SK-N-DZ (cell line): ENCODE results near the gene ASB2.

Experiments
- DNase-seq: peaks from one replicate; pipeline ENCODE4 v3.0.0-alpha.2; 2015; ENCODE audit warnings: low spot score

The ASB2 gene

DNA sequence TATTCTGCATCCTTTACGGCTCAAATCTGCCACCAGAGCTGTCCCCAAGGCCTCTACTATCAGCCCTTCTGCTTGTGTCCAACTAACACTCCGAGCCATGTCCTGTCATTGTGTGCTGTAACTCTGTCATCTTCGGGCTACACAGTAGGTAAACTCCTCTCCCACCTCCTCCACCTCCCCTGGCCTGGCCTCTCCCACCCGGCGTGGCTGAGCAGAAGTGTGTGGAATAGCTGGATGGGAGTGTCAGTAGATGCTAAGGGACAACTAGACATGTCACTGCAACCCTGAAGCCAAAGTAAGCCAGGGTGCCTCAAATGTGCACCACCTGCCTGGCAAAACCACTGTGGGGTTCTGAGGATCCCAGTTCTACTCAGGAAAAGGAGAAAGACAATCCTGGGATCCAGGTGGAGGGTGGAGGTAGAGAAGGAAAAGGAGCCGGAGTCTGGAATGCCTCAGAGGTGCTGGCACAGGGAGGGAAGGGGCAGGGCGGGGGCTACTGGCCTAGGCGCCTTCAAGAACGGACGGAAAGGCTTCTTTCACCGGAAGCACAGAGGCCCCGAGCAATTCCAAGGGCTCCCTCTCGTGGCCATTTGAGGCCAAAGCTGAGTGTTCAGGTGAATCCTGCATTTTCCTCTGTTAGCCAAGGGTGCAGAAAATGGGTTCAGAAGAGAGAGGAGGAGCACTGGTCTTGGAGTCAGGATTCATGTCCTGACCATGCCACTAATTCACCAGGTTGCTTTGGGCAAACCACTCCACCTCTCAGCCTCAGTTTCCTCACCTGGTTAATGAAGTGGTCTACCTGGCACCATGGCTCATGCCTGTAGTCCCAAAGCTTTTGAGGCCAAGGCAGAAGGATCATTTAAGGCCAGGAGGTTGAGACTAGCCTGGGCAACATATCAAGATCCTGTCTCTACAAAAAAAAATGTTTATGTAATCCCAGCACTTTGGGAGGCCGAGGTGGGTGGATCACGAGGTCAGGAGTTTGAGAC is 69.7 kb downstream of the ASB2 start:
- peak; percentile 63 for DNase-seq

DNA sequence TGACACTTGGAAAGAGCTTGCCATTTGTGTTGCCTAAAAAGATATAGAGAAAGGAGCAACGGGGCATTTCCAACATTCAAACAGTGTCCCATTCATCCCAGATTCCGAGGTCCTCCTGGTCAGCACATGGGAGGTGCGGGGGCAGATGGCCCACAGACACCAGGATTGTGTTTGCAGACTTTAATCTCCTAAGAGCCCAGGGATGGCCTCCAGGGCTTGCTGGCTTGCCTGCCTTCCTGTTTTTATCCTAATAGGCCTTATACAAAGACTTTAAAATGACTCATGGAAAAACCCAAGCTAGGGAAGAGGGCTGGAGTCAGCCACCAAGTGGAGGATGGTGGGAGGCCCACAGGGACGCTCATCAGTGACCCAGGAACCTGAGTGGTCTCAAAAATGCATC is 70.7 kb downstream of the ASB2 start:
- no peak for DNase-seq

DNA sequence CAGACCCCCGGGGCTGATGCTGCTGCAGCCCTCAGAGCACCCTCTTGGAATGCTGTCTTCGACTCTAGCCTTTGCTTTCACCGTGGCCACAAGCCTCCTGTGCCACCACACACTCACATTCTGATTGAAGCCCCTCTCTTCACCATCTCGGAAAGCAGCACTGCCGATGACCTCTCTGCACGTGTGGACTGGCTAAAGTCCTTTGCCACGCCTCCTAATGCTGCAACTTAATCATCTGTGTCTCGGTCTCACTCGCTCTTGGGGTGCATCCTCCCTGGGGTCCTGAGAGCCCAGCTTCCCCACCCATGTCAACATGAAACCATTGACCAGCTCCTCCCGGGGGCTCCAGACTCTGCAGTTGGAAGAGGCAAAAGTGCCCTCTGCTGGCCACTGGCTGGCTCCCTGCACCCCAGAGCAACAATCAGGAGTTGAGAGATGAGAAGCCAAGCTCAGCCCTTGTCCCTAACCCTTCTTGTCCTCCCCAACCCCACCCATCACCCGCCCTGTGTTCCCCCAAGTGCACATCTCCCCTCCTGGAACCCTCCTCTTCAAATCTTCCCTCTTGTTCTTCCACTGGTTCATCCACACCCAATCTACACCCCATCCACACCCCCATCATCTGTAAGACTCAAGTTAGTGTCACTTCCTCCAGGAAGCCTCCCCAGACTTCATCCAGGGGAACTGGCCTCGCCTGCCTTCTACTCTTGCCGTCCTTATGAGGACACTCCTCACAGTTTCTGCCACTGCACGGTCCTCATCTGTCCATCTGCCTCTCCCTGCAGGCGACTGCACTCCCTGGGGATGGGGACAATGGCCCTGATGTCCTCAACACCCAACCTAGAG is 72.8 kb downstream of the ASB2 start:
- peak; percentile 47 for DNase-seq

DNA sequence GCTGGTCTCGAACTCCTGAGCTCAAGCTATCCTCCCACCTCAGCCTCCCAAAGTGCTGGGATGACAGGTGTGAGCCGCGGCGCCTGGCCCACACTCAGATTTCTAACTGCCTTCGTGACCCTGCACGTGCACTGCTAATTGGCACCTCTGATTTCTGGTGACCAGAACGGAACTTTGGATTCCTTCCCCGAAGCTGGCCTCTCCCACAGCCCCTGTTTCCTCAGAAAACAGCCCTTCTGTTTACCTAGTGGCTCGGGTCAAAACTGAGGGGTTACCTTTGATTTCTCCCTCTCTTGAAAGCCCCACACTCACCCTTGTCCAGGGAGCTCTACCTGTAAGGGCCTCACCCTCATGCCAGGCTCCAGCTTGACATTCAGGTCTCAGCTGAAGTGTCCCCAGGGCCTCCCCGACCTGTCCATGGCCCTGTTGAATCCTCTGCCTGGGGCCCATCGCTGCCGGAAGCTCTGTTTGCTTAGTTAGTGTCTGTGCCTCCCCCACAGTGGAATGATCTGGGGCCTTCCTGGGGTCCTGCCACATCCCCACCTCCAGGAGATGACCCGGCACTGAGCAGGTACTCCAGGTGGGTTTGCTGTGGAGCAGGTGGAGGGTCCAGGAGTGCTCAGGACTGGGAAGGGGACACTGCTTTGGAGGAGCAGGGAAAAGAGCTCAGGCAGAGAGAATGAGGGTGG is 73.6 kb downstream of the ASB2 start:
- no peak for DNase-seq

DNA sequence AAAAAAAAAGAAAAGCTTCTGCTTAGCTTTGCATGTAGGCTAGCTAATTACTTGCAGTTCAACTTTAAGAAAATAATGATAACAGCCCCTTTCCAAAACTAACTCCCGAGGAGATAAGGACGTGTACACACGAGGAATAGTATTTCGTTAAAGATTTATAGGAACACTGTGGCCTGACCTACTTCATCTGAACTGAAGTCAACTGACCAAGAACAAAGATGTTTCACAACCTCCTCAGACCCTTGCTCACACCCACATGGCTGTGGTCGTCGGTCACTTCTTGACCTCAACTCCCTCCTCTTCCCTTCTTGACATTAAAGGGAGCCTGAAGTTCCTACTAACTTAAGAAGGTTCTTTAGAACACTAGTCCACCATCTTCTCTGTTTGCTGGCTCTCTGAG is 74.6 kb downstream of the ASB2 start:
- DNase-seq: no peak

DNA sequence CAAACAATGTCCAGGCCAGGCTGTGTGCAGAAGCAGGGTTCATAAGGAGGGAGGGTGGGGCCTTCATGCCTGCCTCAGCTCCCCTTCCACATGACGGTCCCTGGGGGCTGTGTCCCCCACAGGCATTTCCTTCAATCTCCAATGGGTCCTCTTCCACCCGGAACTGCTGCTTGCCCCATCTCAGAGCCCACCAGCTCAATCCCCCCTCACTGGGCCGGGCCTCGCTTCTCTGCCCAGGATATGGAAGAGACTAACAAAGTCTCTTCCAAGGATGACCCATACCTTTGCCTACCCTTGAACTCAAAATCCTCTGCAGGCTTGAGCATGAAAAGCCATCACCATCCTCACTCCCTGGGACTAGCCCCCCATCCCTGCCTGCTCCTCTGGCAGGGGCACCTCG is 77.6 kb downstream of the ASB2 start:
- no peak for DNase-seq

DNA sequence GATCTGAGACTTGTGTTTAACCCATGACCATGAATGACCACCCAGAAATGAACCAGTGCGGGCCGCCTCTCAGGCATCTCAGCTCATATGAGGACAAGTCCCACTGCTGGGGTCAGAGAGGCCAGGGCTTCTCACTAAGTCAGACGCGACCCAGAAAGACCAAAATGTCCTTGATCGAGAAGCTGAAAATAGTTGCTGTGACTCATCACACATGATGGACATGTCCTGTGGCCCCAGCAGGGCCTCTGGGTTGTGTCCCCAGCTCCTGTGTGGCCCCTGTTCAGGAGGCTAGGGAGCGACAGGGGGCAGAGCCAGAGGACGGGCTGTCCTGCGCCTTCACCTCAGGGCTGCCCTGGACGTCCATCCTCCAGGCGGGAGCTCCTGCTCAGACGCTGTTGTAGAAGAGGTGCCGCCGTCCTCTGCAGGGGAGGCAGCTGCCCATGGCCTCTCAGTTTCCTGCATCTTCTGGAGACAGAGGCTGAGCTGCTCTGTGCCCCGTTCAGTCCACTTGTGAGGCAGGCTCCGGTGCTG is 78.2 kb downstream of the ASB2 start:
- DNase-seq: no peak

DNA sequence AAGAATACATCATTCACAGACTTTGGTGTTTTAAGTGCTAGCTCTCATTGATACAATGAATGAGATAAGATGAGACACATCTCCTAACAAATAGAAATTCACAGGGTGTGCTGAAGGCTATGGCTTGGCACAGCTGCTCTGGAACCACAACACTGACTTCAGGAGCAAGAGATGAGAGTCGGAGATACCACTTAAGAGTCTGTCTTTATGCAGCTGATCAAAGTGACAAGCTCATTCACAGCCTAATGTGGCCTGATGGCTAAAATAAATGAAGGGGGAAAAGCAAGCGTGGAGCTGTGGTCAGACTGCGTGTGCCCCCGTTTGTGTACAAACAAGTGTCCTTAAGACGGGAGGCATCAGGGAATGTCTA is 78.9 kb downstream of the ASB2 start:
- peak; percentile 33 for DNase-seq

DNA sequence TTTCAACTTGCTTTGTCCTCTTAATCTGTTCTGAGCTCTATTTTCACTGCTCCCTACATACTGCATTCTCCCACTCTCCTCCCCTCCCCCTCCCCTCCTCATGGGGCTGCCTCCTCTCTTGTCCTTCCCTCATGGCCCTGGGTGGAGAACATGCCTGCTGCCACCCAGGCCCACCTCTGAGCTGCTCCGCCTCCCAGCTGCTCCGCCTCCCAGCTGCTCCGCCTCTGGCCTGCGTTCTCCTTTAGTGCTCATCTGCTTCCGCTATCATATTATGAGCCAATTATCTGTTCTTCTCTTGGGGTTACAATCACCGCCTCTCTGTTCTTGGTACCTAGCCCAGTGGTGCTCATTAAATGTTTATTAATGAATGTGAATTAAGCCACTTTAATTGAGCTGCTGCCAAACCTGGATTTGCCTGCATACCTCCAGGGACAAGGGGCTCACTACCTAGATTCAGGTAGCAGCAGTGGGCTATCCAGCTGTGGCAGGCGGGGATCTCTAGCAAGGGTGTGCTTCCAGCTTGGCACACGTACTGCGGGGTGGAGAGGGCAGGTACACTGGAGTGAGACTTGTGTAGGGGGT is 81.3 kb downstream of the ASB2 start:
- DNase-seq: peak; percentile 54

DNA sequence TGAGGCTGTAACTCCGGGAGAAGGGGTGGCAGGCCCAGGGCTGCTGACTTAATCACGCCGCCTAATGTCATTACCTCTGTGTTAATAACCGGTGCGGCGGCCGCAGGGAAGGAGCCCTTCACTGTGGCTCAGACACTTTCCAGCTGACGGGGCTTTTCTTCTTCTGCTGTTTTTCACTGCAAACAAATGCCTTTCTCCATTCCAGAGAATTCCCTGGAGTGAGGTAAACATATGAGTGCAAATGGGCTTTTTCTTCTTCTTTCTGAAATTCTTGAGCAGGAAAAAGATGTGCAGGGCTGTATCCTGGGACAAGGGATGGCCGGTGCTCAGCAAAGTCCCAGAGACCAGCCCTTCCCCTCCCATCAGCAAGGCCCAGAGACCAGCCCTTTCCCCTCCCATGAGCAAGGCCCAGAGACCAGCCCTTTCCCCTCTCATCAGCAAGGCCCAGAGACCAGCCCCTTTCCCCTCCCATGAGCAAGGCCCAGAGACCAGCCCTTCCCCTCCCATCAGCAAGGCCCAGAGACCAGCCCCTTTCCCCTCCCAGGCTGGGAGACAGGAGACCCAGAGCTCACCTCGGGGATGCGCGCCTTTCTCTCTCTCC is 82.6 kb downstream of the ASB2 start:
- DNase-seq: peak; percentile 77

DNA sequence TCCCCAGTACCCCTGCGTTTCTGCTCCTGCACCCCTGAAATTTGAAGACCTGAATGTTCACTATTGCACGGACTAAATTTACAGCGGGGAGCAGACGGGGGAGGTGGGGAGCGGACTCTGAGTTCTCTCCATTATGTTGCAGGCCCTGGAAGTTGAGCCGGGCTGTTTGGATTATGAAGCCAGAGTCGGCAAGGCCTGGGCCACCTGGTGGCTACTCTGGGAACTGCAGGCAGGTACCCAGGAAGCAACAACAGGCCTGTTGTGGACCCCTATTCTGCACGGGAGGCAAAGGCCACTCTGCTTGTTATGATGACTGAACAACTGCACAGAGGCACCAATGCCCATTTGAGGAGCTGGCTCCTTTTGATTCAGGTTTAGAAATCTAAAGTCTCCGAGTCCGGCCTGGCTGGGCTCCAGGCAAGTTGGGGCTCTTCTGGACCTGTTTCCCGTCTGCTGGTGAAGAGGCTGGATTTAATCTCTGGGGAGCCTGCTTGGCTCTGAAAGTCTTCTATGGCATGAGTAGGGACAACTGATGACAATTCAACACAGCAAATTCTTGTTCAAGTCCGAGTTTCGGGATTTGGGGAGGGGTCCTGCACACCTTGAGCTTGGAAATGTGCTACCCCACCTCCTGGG is 83.3 kb downstream of the ASB2 start:
- DNase-seq: peak; percentile 70

DNA sequence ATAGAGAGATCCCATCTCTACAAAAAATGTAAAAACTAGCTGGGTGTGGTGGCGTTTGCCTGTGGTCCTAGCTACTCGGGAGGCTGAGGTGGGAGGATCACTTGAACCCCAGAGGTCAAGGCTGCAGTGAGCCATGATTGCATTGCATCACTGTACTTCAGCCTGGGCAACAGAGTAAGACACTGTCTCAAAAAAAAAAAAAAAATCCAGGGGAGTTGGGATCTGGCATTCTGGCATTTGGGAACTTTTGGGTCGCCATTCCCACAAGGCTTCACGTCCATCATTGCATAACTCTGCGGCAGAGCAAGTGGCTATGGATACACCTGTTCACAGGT is 83.9 kb downstream of the ASB2 start:
- no peak for DNase-seq

DNA sequence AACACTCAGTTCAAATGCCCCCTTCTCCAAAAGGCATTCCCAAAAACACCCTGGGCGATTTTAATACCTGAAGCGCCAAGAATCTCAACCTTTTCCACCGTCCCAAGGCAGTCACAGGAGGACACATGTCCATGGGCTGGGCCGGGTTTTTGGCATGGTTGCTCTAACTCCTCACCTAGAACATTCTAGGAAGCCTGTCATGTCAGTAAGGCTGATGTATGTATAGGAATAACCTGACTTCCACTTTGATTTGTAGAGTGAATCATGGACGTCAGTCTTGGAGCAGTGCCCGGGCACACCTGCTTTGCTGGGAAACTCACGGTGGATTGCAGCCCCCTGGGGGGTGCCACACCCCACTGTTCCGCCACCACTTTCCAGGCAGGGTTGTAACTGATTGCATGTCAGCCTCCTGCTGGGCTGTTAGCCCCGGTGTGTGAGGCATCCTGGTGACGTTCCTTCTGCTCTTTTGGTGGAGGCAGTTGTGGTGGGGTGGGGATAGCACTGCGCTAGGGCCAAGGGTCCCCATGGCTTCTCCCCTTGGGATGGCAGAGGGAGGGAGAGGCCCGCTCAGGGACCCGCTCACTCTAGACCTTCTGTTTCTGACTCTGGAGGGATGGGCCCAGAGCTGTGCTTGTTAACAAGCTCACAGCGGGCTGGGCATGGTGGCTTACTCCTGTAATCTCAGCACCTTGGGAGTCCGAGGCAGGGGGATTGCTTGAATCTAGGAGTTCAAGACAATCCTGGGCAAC is 84.4 kb downstream of the ASB2 start:
- DNase-seq: no peak

DNA sequence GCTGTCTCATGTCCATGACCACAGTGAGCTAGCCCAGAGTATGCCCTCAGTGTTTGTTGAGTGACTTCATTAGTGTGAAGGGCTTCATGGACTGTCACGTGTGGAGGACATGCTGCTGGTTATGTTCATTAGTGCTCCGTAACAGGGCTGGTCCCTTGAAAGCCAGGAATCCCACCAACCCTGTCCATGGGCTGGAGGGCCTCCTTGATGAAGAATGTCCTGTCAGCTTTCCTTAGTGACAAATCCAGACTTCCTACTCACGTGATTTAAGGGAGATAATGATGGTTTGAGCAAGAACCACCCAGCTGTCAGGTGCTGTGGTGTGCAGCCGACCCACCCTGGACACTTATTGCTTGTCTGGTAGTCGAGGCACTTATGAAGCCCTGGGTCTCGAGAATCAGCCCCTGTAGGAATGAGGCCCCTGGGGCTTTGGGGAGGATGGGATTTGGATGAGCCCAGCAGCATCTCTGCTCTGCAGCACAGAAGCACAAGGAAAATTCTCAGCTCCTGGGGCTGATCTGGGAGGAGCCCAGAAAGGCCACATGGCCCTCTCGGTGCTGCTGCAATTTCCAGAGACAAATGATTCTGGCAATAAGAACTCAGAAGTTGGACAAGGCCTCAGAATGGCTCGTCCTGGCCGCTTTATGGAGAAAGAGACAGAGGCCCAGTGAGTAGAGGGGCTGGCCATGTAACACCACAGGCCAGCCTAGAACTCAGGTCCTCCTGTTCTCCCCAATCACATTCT is 86.5 kb downstream of the ASB2 start:
- DNase-seq: no peak

DNA sequence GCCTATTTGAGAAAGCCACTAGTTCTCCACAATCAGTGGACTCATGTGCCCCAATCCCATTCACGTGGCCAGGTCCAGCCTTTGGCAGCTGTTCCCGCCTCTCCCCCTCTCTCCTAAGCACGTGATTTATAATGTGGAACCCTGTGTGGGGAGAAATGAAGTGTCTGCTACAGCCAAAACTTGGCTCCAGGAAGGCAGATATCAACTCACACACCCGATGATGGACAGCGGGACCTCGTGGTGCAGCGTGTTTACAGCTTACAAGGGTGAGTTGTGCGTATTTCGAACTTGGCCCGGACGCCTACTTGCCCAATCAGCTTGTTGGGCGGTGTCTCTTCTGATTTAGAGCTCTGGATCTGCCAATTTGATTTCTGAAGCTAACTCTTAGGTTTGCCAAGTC is 87.4 kb downstream of the ASB2 start:
- DNase-seq: no peak

DNA sequence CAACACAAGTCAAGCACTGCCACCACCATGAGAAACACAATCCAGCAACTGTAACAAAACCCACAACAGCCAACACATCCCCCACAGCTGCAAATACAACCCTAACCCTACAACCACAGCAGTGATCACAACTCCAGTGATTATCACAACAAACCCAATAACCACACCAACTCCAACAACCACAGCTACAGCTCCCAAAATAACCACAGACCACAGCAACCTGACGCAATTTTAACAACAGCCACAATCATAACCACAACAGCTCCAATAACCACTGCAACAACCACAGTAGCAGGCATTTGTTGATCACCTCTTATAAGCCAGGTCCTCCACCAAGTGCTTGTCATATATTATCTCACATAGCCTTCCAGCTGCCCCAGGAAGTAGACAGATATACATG is 91.4 kb downstream of the ASB2 start:
- no peak for DNase-seq
